GM12878 (cell line): Measurements from ENCODE around the gene GRIK3. TPM values are rescaled to one million over a fixed set of nuclear protein-coding genes. Genes with fewer than 3 reads are reported as not detected.

ENCODE experiments used
- CHD1 ChIP-seq: IDR thresholded peaks from 2 replicates; pipeline ENCODE4 v1.6.1; 2012; ENCODE audit warnings: low read depth, low read length, improper control_type of control experiment
- JUND ChIP-seq: IDR thresholded peaks from 2 replicates; pipeline ENCODE4 v1.6.1; 2012; ENCODE audit warnings: low read depth, mild to moderate bottlenecking, low read length, improper control_type of control experiment, moderate library complexity
- POLR2A ChIP-seq: IDR thresholded peaks from 2 replicates; pipeline ENCODE4 v1.6.1; 2011; ENCODE audit warnings: low read depth, mild to moderate bottlenecking, low read length
- SUZ12 ChIP-seq: fragments of 200-600 bp; sonication (generic); IDR thresholded peaks from one replicate; pipeline ENCODE4 v1.6.1; 2018; ENCODE audit warnings: antibody characterized with exemption, mild to moderate bottlenecking; ENCODE audit not compliant: unreplicated experiment
- polyA plus RNA-seq, 11 experiments: library from polyadenylated mRNA; depleted of rRNA in 4 of 11; unstranded in 6 of 11; stranded (reverse) in 5 of 11; fragments of >200 nt; fragmentation: Nextera tagmentation in 4 of 11; fragmentation: Illumina TruSeq in 1 of 11; extraction: Ambion mirVana in 4 of 11; extraction: Trizol in 1 of 11; gene quantifications; 1 replicate in 1 of 11; 2 replicates in 10 of 11; pipeline versions ENCODE4 v1.2.1 to v1.2.3, GENCODE V29; 2011 to 2016; ENCODE audit warnings: inconsistent platforms in 2 of 11, missing spikeins in 2 of 11, low read depth in 1 of 11
- total RNA-seq, 4 experiments: library from RNA; depleted of rRNA in 3 of 4; stranded (reverse); fragments of >200 nt in 3 of 4; fragmentation: Illumina TruSeq in 1 of 4; extraction: Trizol in 1 of 4; gene quantifications; 2 replicates each; pipeline versions ENCODE4 v1.2.1 to v1.2.3, GENCODE V29; 2013 to 2021
- TF ChIP-seq, protein P1 (sequence below), 3 experiments: IDR thresholded peaks in 2 of 3; conservative IDR thresholded peaks in 1 of 3; 2 replicates each; pipeline ENCODE4 v1.5.1; 2011; ENCODE audit warnings: low read depth in 3 of 3, low read length in 3 of 3, mild to moderate bottlenecking in 3 of 3, control low read depth in 2 of 3, moderate library complexity in 2 of 3, inconsistent platforms in 1 of 3, mixed read lengths in 1 of 3; ENCODE audit not compliant: control insufficient read depth in 2 of 3, insufficient read depth in 1 of 3; ENCODE audit errors: extremely low read depth in 1 of 3
- TF ChIP-seq, protein P2 (sequence below): fragments of 450-650 bp; IDR thresholded peaks from 2 replicates; pipeline ENCODE4 v1.6.1; 2017; ENCODE audit warnings: mild to moderate bottlenecking, low read depth, inconsistent platforms; ENCODE audit not compliant: poor library complexity, severe bottlenecking
- TF ChIP-seq, protein P3 (sequence below): IDR thresholded peaks from 2 replicates; pipeline ENCODE4 v1.6.1; 2012; ENCODE audit warnings: improper control_type of control experiment, low read depth, low read length; ENCODE audit not compliant: insufficient replicate concordance

Gene GRIK3
- total and polyA plus RNA-seq, 10 of the 15 experiments (the other 5 are each of a cell fraction or from before 2014, with no cell fraction given) = not detected

DNA sequence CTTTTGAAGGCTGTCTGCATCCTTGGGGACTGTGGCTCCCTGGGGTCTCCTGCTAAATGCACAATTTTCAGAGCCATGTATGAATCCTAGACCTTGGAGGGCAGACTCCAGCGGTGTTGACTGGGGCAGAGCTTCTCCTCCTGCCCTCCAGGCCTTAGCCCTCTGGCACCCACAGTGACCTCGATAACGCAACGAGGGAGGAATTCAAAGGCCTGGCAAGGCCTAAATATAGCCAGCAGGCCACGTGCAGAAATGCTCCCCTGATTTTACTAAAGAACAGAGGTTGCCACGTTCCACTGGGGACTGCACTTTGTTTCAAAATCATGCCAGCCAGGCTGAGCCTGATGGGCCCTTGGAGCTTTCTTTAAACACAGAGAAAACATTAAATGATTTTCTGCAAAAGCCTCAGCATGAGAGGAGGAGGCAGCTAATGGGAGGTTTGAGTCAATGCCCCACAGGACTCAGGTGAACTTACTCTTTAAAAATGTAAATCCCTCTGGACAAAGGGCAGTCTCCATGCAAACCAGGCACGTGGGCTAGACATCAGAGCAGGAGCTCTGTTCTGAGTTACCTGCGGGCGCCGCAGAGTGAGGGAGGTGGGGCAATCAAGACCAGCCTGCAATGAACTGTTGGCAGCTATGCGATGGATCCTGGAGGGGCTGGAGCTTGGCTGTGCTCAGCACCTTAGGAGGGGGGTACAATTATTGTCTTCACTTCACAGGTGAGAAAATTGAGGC lies 28.0 kb downstream of the GRIK3 start (continued):
- TF ChIP-seq, protein P1, sequence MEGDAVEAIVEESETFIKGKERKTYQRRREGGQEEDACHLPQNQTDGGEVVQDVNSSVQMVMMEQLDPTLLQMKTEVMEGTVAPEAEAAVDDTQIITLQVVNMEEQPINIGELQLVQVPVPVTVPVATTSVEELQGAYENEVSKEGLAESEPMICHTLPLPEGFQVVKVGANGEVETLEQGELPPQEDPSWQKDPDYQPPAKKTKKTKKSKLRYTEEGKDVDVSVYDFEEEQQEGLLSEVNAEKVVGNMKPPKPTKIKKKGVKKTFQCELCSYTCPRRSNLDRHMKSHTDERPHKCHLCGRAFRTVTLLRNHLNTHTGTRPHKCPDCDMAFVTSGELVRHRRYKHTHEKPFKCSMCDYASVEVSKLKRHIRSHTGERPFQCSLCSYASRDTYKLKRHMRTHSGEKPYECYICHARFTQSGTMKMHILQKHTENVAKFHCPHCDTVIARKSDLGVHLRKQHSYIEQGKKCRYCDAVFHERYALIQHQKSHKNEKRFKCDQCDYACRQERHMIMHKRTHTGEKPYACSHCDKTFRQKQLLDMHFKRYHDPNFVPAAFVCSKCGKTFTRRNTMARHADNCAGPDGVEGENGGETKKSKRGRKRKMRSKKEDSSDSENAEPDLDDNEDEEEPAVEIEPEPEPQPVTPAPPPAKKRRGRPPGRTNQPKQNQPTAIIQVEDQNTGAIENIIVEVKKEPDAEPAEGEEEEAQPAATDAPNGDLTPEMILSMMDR (IDR thresholded peaks at IDR 0.05 in 2 of 3, conservative IDR thresholded peaks at IDR 0.05 in 1 of 3; ENCODE audit: control insufficient read depth in 2 of 3, extremely low read depth in 1 of 3, insufficient read depth in 1 of 3, low read depth in 3 of 3, low read length in 3 of 3) = no peak
- TF ChIP-seq, protein P2, sequence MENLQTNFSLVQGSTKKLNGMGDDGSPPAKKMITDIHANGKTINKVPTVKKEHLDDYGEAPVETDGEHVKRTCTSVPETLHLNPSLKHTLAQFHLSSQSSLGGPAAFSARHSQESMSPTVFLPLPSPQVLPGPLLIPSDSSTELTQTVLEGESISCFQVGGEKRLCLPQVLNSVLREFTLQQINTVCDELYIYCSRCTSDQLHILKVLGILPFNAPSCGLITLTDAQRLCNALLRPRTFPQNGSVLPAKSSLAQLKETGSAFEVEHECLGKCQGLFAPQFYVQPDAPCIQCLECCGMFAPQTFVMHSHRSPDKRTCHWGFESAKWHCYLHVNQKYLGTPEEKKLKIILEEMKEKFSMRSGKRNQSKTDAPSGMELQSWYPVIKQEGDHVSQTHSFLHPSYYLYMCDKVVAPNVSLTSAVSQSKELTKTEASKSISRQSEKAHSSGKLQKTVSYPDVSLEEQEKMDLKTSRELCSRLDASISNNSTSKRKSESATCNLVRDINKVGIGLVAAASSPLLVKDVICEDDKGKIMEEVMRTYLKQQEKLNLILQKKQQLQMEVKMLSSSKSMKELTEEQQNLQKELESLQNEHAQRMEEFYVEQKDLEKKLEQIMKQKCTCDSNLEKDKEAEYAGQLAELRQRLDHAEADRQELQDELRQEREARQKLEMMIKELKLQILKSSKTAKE = no peak
- TF ChIP-seq CHD1 (no peak), POLR2A (no peak), SUZ12 (no peak), JUND (no peak)
- TF ChIP-seq, protein P3, sequence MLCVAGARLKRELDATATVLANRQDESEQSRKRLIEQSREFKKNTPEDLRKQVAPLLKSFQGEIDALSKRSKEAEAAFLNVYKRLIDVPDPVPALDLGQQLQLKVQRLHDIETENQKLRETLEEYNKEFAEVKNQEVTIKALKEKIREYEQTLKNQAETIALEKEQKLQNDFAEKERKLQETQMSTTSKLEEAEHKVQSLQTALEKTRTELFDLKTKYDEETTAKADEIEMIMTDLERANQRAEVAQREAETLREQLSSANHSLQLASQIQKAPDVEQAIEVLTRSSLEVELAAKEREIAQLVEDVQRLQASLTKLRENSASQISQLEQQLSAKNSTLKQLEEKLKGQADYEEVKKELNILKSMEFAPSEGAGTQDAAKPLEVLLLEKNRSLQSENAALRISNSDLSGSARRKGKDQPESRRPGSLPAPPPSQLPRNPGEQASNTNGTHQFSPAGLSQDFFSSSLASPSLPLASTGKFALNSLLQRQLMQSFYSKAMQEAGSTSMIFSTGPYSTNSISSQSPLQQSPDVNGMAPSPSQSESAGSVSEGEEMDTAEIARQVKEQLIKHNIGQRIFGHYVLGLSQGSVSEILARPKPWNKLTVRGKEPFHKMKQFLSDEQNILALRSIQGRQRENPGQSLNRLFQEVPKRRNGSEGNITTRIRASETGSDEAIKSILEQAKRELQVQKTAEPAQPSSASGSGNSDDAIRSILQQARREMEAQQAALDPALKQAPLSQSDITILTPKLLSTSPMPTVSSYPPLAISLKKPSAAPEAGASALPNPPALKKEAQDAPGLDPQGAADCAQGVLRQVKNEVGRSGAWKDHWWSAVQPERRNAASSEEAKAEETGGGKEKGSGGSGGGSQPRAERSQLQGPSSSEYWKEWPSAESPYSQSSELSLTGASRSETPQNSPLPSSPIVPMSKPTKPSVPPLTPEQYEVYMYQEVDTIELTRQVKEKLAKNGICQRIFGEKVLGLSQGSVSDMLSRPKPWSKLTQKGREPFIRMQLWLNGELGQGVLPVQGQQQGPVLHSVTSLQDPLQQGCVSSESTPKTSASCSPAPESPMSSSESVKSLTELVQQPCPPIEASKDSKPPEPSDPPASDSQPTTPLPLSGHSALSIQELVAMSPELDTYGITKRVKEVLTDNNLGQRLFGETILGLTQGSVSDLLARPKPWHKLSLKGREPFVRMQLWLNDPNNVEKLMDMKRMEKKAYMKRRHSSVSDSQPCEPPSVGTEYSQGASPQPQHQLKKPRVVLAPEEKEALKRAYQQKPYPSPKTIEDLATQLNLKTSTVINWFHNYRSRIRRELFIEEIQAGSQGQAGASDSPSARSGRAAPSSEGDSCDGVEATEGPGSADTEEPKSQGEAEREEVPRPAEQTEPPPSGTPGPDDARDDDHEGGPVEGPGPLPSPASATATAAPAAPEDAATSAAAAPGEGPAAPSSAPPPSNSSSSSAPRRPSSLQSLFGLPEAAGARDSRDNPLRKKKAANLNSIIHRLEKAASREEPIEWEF = no peak
